ENCODE measurements around the gene WDR46. TPM values are rescaled to one million over a fixed set of nuclear protein-coding genes. Genes with fewer than 3 reads are reported as not detected.

WDR46 gene
- total and polyA plus RNA-seq, 2 of the 13 experiments (the other 11 are each of a cell fraction or from before 2014, with no cell fraction given): 47.4 to 105 TPM

- TF ChIP-seq DBP (CRISPR knock-in tag; IDR thresholded peaks at IDR 0.05; ENCODE audit: not compliant biosample characterization) (no peak), ZNF441 (CRISPR knock-in tag; IDR thresholded peaks at IDR 0.05; ENCODE audit: borderline replicate concordance) (no peak), HMG20A (CRISPR knock-in tag; IDR thresholded peaks at IDR 0.05; ENCODE audit: borderline replicate concordance) (no peak), ZNF33A (CRISPR knock-in tag; IDR thresholded peaks at IDR 0.05; ENCODE audit: borderline replicate concordance) (no peak), SNAPC2 (CRISPR knock-in tag; IDR thresholded peaks at IDR 0.05) (no peak), MLX (CRISPR knock-in tag; IDR thresholded peaks at IDR 0.05) (no peak), ZNF567 (CRISPR knock-in tag; IDR thresholded peaks at IDR 0.05; ENCODE audit: borderline replicate concordance) (no peak), SIX4 (CRISPR knock-in tag; IDR thresholded peaks at IDR 0.05) (no peak), BRD4 (CRISPR knock-in tag; IDR thresholded peaks at IDR 0.05) (0 out of 2 replicates have a peak, but pooled peaks have one; percentile 33)
These were observed at the start of gene WDR46, which contains the start of gene PFDN6 (continued) for GRCh38 chr6:33288921-33289783.

GRCh38 chr6:33336495-33336894, 47.5 kb upstream of the WDR46 start:
- ChIA-PET POLR2A (no interaction called here), CTCF (ENCODE audit: low intra/inter-chr PET ratio, low total read pairs) (interaction anchor here (0.7 kb wide), 1 partner anchor 53 kb away, joined by 3 read pairs; no protein-coding TSS in a partner anchor)
- DNase-seq (ENCODE audit: low spot score): no peak
- H3K4me3 ChIP-seq (replicated peaks in 1 of 3; ENCODE audit: insufficient read depth in 1 of 3, low read depth in 2 of 3, low read length in 3 of 3): no peak overlapping the region
- H3K79me2 ChIP-seq (ENCODE audit: insufficient read depth, low read length): no peaks in the 10 kb centered on the region
- FAIRE-seq: no peak
- H3K36me3 ChIP-seq (replicated peaks in 1 of 2; ENCODE audit: control insufficient read depth in 1 of 2, insufficient read depth in 2 of 2, low read length in 2 of 2): no peaks in the 10 kb centered on the region
- H3K9me3 ChIP-seq (ENCODE audit: low read length): no peaks in the 10 kb centered on the region
- peaks cover 0 to 2% of the 10 kb centered on the region in 2 experiments; a peak in 1 of 5 replicates for H3K27me3 ChIP-seq (ENCODE audit: control insufficient read depth in 1 of 2, insufficient read depth in 2 of 2, low read length in 2 of 2)
- H3K9ac ChIP-seq (ENCODE audit: insufficient read depth, low read depth, low read length): no peak overlapping the region
- no peak overlapping the region for H3K27ac ChIP-seq (ENCODE audit: extremely low read length, insufficient read depth, low read length)
- intact Hi-C loops (cut with micrococcal nuclease; ENCODE audit: unreplicated experiment): no loop called here
- H3K4me1 ChIP-seq (ENCODE audit: insufficient read depth, low read length): peaks cover 4% of the 10 kb centered on the region; the same call in 1 of the 2 replicates
- 25% methylated on average over 2 of the region's 3 CpGs for WGBS (ENCODE audit: low lambda C conversion rate)
- H2AFZ ChIP-seq (ENCODE audit: low read length): no peak overlapping the region
- ATAC-seq: no peak
- in situ Hi-C loops (cut with HindIII; ENCODE audit: extremely low pct_ligation_motif_present, low pct_unique_long_range_greater_than_20kb): no loop called here
- no peaks in the 10 kb centered on the region for H4K20me1 ChIP-seq (ENCODE audit: insufficient read depth, low read length)
- TF ChIP-seq RBAK (CRISPR knock-in tag; IDR thresholded peaks at IDR 0.05) (peak; percentile 79; the same call in 1 of the 2 replicates), ZNF318 (CRISPR knock-in tag; IDR thresholded peaks at IDR 0.05) (no peak), CBX2 (IDR thresholded peaks at IDR 0.05; ENCODE audit: low read depth, low read length) (no peak), CBX2 (CRISPR knock-in tag; IDR thresholded peaks at IDR 0.05; ENCODE audit: low read depth) (no peak)
- no TSS peak for BruUV-seq (replicated peaks)
- H3K4me2 ChIP-seq (ENCODE audit: low read depth, low read length): no peak overlapping the region
